Cardiac muscle cell (in vitro differentiated cells and primary cell): ENCODE data around the gene VPREB3. TPM values are rescaled to one million over a fixed set of nuclear protein-coding genes. Genes with fewer than 3 reads are reported as not detected.

Experiments
- DNase-seq, 2 donors: peaks; one replicate each; pipeline versions ENCODE4 v3.0.0 to v3.0.0-alpha.2; 2010 to 2017; ENCODE audit warnings: low read depth in 1 of 2, low spot score in 1 of 2
- H3K27ac ChIP-seq: fragments of 200-600 bp; sonication (generic); 2 replicates; pipeline ENCODE4 v1.5.1; 2016
- H3K27me3 ChIP-seq: fragments of 200-600 bp; sonication (generic); 2 replicates; pipeline ENCODE4 v1.6.0; 2016; ENCODE audit warnings: control low read depth
- H3K36me3 ChIP-seq: fragments of 200-600 bp; sonication (generic); 2 replicates; pipeline ENCODE4 v1.5.1; 2016; ENCODE audit warnings: control low read depth
- H3K4me1 ChIP-seq: fragments of 200-600 bp; sonication (generic); 2 replicates; pipeline ENCODE4 v1.8.1; 2017; ENCODE audit warnings: low read depth, mild to moderate bottlenecking, mixed run types
- H3K4me3 ChIP-seq: fragments of 200-600 bp; sonication (generic); 2 replicates; pipeline ENCODE4 v1.5.1; 2016; ENCODE audit warnings: mild to moderate bottlenecking
- H3K9me3 ChIP-seq: fragments of 200-600 bp; sonication (generic); 2 replicates; pipeline ENCODE4 v1.5.1; 2017; ENCODE audit warnings: low read depth, mild to moderate bottlenecking, control low read depth
- CTCF ChIP-seq: IDR thresholded peaks from 2 replicates; pipeline ENCODE4 v1.5.1; 2012; ENCODE audit warnings: low read depth, mild to moderate bottlenecking, low read length
- polyA plus RNA-seq: library from polyadenylated mRNA; unstranded; fragments of >200 nt; fragmentation: Nextera tagmentation; extraction: Ambion mirVana; gene quantifications from 2 replicates; pipeline ENCODE4 v1.2.1, GENCODE V29; 2016
- total RNA-seq: library from RNA; depleted of rRNA; stranded (reverse); fragments of >200 nt; gene quantifications from 2 replicates; pipeline ENCODE4 v1.2.3, GENCODE V29; 2016

VPREB3 gene
- total and polyA plus RNA-seq, 2 experiments from 2014 or later, result 2.5 to 3.5 TPM

- no peak overlapping the region for H3K27ac ChIP-seq
- no peak overlapping the region for H3K4me3 ChIP-seq
- H3K36me3 ChIP-seq, result no peaks in the 10 kb centered on the region
- DNase-seq, result no peak
- TF ChIP-seq CTCF, result no peak
- peaks cover 22% of the 10 kb centered on the region for H3K4me1 ChIP-seq
- no peaks in the 10 kb centered on the region for H3K9me3 ChIP-seq
- H3K27me3 ChIP-seq, result no peaks in the 10 kb centered on the region
Measured at GRCh38 chr22:23784215-23784732, 30.0 kb upstream of the VPREB3 start.

- H3K36me3 ChIP-seq, result no peaks in the 10 kb centered on the region
- TF ChIP-seq CTCF, result no peak
- DNase-seq, result no peak
- H3K27ac ChIP-seq, result no peak overlapping the region
- no peaks in the 10 kb centered on the region for H3K27me3 ChIP-seq
- no peaks in the 10 kb centered on the region for H3K9me3 ChIP-seq
- H3K4me3 ChIP-seq, result no peak overlapping the region
- peaks cover 15% of the 10 kb centered on the region for H3K4me1 ChIP-seq
Measured at GRCh38 chr22:23783265-23784150, 29.3 kb upstream of the VPREB3 start.

- no peaks in the 10 kb centered on the region for H3K9me3 ChIP-seq
- H3K4me3 ChIP-seq, result no peak overlapping the region
- peaks cover 7% of the 10 kb centered on the region for H3K4me1 ChIP-seq
- H3K27me3 ChIP-seq, result no peaks in the 10 kb centered on the region
- DNase-seq, result no peak
- no peaks in the 10 kb centered on the region for H3K36me3 ChIP-seq
- TF ChIP-seq CTCF, result no peak
- no peak overlapping the region for H3K27ac ChIP-seq
Measured at GRCh38 chr22:23782703-23783102, 28.5 kb upstream of the VPREB3 start.

GRCh38 chr22:23782252-23782651, 28.0 kb upstream of the VPREB3 start:
- H3K36me3 ChIP-seq, result no peaks in the 10 kb centered on the region
- TF ChIP-seq CTCF, result no peak
- no peak for DNase-seq
- peaks cover 6% of the 10 kb centered on the region for H3K4me1 ChIP-seq
- H3K4me3 ChIP-seq, result no peak overlapping the region
- no peaks in the 10 kb centered on the region for H3K27me3 ChIP-seq
- H3K9me3 ChIP-seq, result no peaks in the 10 kb centered on the region
- H3K27ac ChIP-seq, result no peak overlapping the region

- DNase-seq, result no peak
- no peak for TF ChIP-seq CTCF
- Histone ChIP-seq H3K4me1 (peaks cover 6% of the 10 kb centered on the region), H3K9me3 (no peaks in the 10 kb centered on the region), H3K36me3 (no peaks in the 10 kb centered on the region), H3K27me3 (no peaks in the 10 kb centered on the region), H3K27ac (no peak overlapping the region), H3K4me3 (no peak overlapping the region)
Measured at GRCh38 chr22:23781511-23782183, 27.4 kb upstream of the VPREB3 start.
